Measurements from ENCODE around the gene CYP27B1.
A peak's percentile ranks its signal among the peaks of the same experiment; 100 is the strongest.

CYP27B1 gene

DNA sequence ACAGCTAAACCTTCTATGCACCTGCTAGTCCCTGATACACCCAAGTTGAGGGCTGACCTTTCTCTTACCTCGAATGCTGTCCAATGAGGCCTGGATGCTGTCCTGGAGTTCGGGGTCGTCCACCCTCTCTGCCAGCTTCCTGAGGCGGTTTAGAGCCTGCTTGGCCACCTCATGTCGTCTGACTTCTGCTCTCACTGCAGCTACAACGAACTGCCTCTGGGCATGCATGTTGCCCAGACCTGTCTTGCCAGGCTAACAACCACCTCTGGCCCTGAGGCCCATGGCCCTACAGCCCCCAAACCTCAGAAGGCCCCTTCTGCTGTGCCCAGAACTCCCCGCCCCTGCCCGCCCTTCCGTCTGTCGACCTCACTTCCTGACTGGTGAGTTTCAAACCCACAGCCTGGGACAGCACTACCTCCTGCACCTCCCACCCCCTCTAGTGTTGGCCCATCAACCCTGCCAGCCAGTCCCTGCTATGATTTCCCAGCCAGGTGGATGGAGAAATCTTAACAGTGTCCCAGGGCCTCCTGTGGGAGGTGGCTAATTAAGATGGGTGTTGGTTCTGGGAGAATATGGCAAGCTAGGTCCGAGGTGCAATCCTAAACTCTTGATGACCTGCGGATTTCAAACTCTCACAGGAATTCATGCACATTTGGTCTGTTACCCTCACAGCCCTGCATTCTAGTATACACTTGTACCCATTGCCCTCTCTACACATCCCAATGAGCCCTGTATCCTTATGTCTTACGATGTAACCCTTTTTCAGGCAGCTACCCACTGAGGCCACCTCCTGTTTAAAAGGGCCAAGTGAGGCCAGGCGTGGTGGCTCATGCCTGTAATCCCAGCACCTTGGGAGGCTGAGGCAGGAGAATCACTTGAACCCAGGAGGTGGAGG lies 24.8 kb downstream of the CYP27B1 start:
- Histone ChIP-seq H4K20me1 (ENCODE audit: insufficient read depth) (no peaks in the 10 kb centered on the region), H3K9ac (peak overlapping the region; percentile 22; the same call in 1 of the 2 replicates), H3K36me3 (ENCODE audit: insufficient read depth) (no peaks in the 10 kb centered on the region; the same call in 1 of the 2 replicates), H3K27me3 (ENCODE audit: insufficient read depth, low read depth) (no peaks in the 10 kb centered on the region), H2AFZ (ENCODE audit: low read depth) (peak overlapping the region; percentile 5; the same call in 1 of the 2 replicates), H3K4me2 (peak overlapping the region; percentile 20; the same call in 1 of the 2 replicates), H3K79me2 (ENCODE audit: insufficient read depth, low read depth) (no peaks in the 10 kb centered on the region), H3K4me3 (IDR thresholded peaks at IDR 0.05; ENCODE audit: insufficient read depth, low read depth, low read length) (no peak overlapping the region), H3K27ac (no peak overlapping the region), H3K4me1 (ENCODE audit: low read depth, poor library complexity, severe bottlenecking) (peaks cover 35% of the 10 kb centered on the region)
- TF ChIP-seq, protein P1, sequence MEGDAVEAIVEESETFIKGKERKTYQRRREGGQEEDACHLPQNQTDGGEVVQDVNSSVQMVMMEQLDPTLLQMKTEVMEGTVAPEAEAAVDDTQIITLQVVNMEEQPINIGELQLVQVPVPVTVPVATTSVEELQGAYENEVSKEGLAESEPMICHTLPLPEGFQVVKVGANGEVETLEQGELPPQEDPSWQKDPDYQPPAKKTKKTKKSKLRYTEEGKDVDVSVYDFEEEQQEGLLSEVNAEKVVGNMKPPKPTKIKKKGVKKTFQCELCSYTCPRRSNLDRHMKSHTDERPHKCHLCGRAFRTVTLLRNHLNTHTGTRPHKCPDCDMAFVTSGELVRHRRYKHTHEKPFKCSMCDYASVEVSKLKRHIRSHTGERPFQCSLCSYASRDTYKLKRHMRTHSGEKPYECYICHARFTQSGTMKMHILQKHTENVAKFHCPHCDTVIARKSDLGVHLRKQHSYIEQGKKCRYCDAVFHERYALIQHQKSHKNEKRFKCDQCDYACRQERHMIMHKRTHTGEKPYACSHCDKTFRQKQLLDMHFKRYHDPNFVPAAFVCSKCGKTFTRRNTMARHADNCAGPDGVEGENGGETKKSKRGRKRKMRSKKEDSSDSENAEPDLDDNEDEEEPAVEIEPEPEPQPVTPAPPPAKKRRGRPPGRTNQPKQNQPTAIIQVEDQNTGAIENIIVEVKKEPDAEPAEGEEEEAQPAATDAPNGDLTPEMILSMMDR (conservative IDR thresholded peaks at IDR 0.05; ENCODE audit: low read depth, low read length) = peak; percentile 70

DNA sequence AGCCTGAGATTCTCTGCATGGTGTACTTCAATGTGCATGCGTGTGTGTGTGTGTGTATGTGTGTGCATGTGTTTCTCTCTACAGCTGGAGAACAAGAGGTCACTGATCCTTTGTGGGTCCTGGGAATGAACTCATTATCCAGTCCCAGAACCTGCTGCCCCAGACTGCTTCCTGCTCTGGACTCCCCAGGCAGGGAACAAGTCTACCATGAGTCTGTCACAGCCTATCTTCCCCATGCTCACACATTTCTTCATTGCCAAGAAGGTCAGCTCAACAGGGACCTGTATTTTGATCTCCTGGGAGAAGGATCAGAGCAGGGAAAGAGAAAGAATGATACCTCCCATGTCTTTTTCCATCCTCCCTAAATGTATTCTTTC lies 25.5 kb downstream of the CYP27B1 start:
- H3K4me2 ChIP-seq = peak overlapping the region; percentile 20; the same call in 1 of the 2 replicates
- TF ChIP-seq, protein P1 (conservative IDR thresholded peaks at IDR 0.05; ENCODE audit: low read depth, low read length) = no peak
- H4K20me1 ChIP-seq (ENCODE audit: insufficient read depth) = no peaks in the 10 kb centered on the region
- H3K4me3 ChIP-seq (IDR thresholded peaks at IDR 0.05; ENCODE audit: insufficient read depth, low read depth, low read length) = no peak overlapping the region
- peak overlapping the region; percentile 22; the same call in 1 of the 2 replicates for H3K9ac ChIP-seq
- peaks cover 35% of the 10 kb centered on the region for H3K4me1 ChIP-seq (ENCODE audit: low read depth, poor library complexity, severe bottlenecking)
- no peaks in the 10 kb centered on the region for H3K36me3 ChIP-seq (ENCODE audit: insufficient read depth)
- 0 out of 2 replicates have a peak, but pooled peaks cover 2% of the 10 kb centered on the region for H3K27me3 ChIP-seq (ENCODE audit: insufficient read depth, low read depth)
- H2AFZ ChIP-seq (ENCODE audit: low read depth) = peak overlapping the region; percentile 5; the same call in 1 of the 2 replicates
- H3K79me2 ChIP-seq (ENCODE audit: insufficient read depth, low read depth) = no peaks in the 10 kb centered on the region
- H3K27ac ChIP-seq = no peak overlapping the region

DNA sequence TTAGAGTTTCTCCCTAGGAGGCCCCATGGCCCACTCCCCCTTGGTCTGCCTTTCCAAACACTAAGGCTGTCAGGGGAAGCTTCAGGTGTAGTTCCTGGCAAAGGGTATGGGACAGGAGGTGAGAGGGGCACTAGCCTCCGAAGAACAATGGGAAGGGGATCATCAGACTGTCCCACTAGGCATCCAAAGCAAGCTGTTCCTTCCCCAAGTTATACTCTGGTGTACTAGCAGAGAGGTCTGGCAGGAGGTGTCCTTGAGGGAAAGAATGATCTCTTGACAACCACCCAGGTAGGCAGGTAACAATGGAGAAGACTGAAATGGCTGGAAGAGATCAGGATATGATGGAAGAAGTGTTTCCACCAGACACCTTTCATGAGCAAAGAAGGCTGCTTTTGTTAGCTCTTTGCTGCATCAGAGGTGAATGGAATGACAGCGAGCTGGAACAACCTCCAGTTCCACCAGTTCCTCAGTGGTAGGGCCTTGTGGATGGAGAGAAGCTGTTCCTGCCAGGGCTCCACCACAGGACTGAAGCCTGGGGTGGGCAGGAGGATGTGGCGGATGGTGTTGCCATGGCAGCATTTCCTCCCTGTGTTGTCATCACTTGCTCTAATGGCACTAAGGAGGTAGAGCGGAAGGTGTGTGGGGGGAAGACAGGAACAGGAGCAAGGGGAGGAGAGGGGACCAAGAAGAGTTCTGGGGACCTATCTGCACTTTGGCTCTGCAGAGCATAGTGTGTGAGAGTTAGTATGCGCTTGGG lies 26.0 kb downstream of the CYP27B1 start:
- H4K20me1 ChIP-seq (ENCODE audit: insufficient read depth) = no peaks in the 10 kb centered on the region
- no peak overlapping the region for H3K9ac ChIP-seq
- peaks cover 35% of the 10 kb centered on the region for H3K4me1 ChIP-seq (ENCODE audit: low read depth, poor library complexity, severe bottlenecking)
- H3K27me3 ChIP-seq (ENCODE audit: insufficient read depth, low read depth) = 0 out of 2 replicates have a peak, but pooled peaks cover 5% of the 10 kb centered on the region
- no peaks in the 10 kb centered on the region for H3K79me2 ChIP-seq (ENCODE audit: insufficient read depth, low read depth)
- no peak overlapping the region for H2AFZ ChIP-seq (ENCODE audit: low read depth)
- TF ChIP-seq, protein P1 (conservative IDR thresholded peaks at IDR 0.05; ENCODE audit: low read depth, low read length) = no peak
- H3K36me3 ChIP-seq (ENCODE audit: insufficient read depth) = no peaks in the 10 kb centered on the region
- no peak overlapping the region for H3K27ac ChIP-seq
- peak overlapping the region; percentile 4; the same call in 1 of the 2 replicates for H3K4me2 ChIP-seq
- H3K4me3 ChIP-seq (IDR thresholded peaks at IDR 0.05; ENCODE audit: insufficient read depth, low read depth, low read length) = no peak overlapping the region

DNA sequence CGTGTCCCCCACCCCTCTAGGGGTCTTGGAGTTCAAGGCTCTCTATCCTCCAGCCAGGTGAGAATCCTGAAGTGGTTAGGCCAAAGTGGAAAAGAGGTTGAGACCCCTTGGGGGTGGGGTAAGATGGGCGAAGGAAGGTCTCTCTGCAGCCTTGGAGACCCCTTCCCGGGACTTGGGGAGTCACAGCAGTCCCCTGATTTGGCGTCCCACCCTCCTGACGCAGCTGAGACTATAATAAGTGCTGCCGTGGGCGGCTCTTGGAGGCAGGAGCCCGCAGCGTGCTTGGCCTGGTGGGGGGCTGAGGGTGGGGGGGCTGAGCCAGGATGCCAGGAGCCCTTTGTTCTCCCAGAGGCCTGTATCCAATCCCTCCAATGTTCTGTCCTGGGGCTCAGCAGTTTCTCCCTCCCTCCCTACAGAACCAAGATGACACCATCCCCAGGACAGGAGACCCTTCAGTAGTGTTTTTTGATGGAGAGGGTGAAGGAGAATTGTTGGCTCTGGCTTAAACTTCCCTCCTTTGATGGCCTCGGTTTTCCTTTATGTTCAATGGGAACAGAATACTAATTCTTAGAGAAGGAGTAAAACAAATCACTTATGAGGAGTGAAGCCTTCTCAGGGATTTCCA lies 26.9 kb downstream of the CYP27B1 start:
- no peaks in the 10 kb centered on the region for H4K20me1 ChIP-seq (ENCODE audit: insufficient read depth)
- H3K4me3 ChIP-seq (IDR thresholded peaks at IDR 0.05; ENCODE audit: insufficient read depth, low read depth, low read length) = no peak overlapping the region
- H3K27me3 ChIP-seq (ENCODE audit: insufficient read depth, low read depth) = peaks cover 5% of the 10 kb centered on the region; the same call in 1 of the 2 replicates
- H3K27ac ChIP-seq = no peak overlapping the region
- no peak overlapping the region for H2AFZ ChIP-seq (ENCODE audit: low read depth)
- TF ChIP-seq, protein P1 (conservative IDR thresholded peaks at IDR 0.05; ENCODE audit: low read depth, low read length) = no peak
- no peaks in the 10 kb centered on the region for H3K36me3 ChIP-seq (ENCODE audit: insufficient read depth)
- H3K9ac ChIP-seq = no peak overlapping the region
- no peak overlapping the region for H3K4me2 ChIP-seq
- peaks cover 32% of the 10 kb centered on the region for H3K4me1 ChIP-seq (ENCODE audit: low read depth, poor library complexity, severe bottlenecking)
- H3K79me2 ChIP-seq (ENCODE audit: insufficient read depth, low read depth) = no peaks in the 10 kb centered on the region
